ENCODE results near the gene PPFIA3. TPM values are rescaled to one million over a fixed set of nuclear protein-coding genes. Genes with fewer than 3 reads are reported as not detected.
A peak's percentile ranks its signal among the peaks of the same experiment; 100 is the strongest.
"Not testable (repeated sequence)": the region's sequence is repeated elsewhere in the genome, so short reads cannot be mapped to it uniquely, and the experiment has no call there.

The PPFIA3 gene
- total RNA-seq (27.3 and 30.4 TPM in 2 replicates), polyA plus RNA-seq (29.3 and 32.5 TPM in 2 replicates)

DNA sequence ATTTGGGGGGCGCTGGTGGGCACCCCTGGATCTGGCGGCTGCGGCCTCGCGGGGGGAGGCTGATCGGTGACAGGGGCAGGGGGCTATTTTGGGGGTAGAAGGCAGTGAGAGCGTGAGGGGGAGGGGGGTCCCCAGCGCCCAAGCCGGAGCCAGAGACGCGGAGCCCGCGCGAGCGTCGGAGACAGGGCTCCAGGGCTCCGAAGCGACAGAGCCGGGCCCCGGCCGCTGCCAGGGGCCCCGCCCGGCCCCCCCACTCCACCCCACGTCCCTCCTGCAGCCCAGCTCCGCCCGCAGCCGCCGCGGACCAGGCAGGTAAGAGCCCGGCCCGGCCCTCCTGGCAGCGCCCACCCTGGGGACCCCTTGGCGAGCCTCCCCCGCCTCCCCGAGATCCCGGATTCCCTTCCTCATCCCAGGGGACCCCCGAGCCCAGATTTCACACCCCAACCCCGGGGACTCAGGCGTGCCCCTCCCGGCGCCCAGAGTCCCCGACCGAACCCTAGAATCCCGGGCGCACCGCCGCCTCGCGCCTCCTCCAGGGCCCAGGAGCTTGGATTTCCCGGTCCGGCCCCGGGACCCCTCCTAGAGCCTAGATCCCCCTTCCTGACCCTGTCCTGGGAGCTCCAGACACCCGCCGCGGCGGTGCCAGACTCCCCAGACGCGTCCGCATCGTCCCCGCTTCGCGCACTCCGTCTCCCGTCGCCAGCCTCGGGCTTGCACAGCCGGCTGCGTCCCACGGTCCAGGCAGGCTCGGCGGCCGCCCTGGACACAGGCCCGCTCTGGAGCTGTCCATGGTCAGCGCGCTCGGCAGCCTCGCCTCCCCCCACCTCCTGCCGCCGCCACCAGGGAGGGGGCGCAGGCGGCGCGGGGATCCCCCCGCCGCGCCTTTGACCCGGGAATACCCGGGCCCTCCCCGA lies at the start of gene PPFIA3:
PPFIA3 (plus strand) TSS at position 134 of the 914 bp plus-strand sequence. CDS start 8,330 bp downstream, outside the sequence.
- peak; percentile 73 to 91 for DNase-seq (ENCODE audit: low read depth in 1 of 2, low spot score in 1 of 2)
- Histone ChIP-seq H3K27ac (peak within 1 kb of the TSS; percentile 94), H3K27me3 (peaks cover 15% of the 10 kb centered on the region), H3K4me3 (peak within 1 kb of the TSS; percentile 66), H3K36me3 (no peaks in the 10 kb centered on the region), H3K4me1 (ENCODE audit: low read depth) (peaks cover 11% of the 10 kb centered on the region), H3K9me3 (ENCODE audit: low read depth) (no peaks in the 10 kb centered on the region)
- TF ChIP-seq, protein P1, sequence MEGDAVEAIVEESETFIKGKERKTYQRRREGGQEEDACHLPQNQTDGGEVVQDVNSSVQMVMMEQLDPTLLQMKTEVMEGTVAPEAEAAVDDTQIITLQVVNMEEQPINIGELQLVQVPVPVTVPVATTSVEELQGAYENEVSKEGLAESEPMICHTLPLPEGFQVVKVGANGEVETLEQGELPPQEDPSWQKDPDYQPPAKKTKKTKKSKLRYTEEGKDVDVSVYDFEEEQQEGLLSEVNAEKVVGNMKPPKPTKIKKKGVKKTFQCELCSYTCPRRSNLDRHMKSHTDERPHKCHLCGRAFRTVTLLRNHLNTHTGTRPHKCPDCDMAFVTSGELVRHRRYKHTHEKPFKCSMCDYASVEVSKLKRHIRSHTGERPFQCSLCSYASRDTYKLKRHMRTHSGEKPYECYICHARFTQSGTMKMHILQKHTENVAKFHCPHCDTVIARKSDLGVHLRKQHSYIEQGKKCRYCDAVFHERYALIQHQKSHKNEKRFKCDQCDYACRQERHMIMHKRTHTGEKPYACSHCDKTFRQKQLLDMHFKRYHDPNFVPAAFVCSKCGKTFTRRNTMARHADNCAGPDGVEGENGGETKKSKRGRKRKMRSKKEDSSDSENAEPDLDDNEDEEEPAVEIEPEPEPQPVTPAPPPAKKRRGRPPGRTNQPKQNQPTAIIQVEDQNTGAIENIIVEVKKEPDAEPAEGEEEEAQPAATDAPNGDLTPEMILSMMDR (IDR thresholded peaks at IDR 0.05; ENCODE audit: low read depth, low read length): no peak

DNA sequence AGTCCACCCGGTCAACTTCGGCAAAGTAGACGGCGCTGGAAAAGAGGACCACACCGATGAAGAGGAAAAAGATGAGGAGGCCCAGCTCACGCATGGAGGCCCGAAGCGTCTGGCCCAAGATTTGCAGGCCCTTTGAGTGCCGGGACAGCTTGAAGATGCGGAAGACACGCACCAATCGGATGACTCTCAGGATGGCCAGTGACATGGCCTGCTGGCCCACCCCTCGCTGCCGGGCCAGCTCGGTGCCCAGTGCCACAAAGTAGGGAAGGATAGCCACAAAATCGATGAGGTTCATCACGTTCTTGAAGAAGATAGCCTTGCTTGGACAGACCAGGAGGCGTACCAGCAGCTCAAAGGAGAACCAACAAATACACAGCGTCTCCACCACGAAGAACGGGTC lies 48.9 kb upstream of the PPFIA3 start:
- H3K9me3 ChIP-seq (ENCODE audit: low read depth): no peaks in the 10 kb centered on the region

DNA sequence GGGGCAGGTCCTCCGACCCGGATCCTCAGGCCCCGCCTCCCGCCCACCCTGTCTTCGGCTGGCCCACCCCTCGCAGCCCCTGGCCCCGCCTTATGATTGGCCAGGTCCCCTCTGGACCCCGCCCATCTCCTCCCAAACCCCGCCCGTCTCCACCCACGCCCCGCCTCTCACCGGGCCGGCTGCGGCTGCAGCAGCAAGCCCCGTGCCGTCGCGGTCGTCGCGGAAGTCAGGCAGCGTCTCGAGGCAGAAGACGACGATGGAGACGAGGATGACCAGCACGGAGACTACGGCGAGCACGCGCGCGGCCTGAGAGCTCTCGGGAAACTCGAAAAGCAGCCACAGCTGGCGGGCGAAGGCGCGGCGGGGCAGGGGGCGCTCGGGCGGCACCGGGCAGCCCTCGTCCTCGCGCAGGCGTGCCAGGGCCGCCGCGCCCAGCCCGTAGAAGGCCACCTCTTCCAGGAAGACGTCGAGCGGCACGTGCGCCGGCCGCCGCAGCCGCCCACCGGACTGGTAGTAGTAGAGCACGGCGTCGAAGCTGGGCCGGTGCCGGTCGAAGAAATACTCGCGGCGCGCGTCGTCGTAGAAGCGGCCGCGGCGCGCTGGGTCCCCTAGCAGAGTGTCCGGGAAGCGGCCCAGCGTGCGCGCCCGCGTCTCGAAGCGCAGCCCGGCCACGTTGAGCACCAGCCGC lies 47.3 kb upstream of the PPFIA3 start:
- DNase-seq (ENCODE audit: low read depth in 1 of 2, low spot score in 1 of 2): peak in 1 of 2 donors; percentile 66
- peak overlapping the region; percentile 8 for H3K4me3 ChIP-seq

More for the DNA sequence above, 48.9 kb upstream of the PPFIA3 start:
- DNase-seq (ENCODE audit: low read depth in 1 of 2, low spot score in 1 of 2): no peak
- Histone ChIP-seq H3K36me3 (no peaks in the 10 kb centered on the region), H3K27me3 (no peaks in the 10 kb centered on the region), H3K27ac (no peak overlapping the region), H3K4me1 (ENCODE audit: low read depth) (peaks cover 32% of the 10 kb centered on the region), H3K4me3 (no peak overlapping the region)
- TF ChIP-seq, protein P1 (IDR thresholded peaks at IDR 0.05; ENCODE audit: low read depth, low read length): no peak

GRCh38 chr19:49073514-49074378 lies 45.6 kb upstream of the PPFIA3 start:
- Histone ChIP-seq H3K4me3 (no peak overlapping the region), H3K27ac (peak overlapping the region; percentile 67), H3K4me1 (ENCODE audit: low read depth) (peaks cover 8% of the 10 kb centered on the region), H3K36me3 (no peaks in the 10 kb centered on the region), H3K9me3 (ENCODE audit: low read depth) (no peaks in the 10 kb centered on the region), H3K27me3 (no peaks in the 10 kb centered on the region)
- TF ChIP-seq, protein P1 (IDR thresholded peaks at IDR 0.05; ENCODE audit: low read depth, low read length): peak; percentile 28
- peak in 1 of 2 donors; percentile 81 for DNase-seq (ENCODE audit: low read depth in 1 of 2, low spot score in 1 of 2)

More for the DNA sequence above, 47.3 kb upstream of the PPFIA3 start:
- Histone ChIP-seq H3K27ac (no peak overlapping the region), H3K36me3 (no peaks in the 10 kb centered on the region), H3K27me3 (no peaks in the 10 kb centered on the region), H3K9me3 (ENCODE audit: low read depth) (no peaks in the 10 kb centered on the region), H3K4me1 (ENCODE audit: low read depth) (peaks cover 16% of the 10 kb centered on the region)
- TF ChIP-seq, protein P1 (IDR thresholded peaks at IDR 0.05; ENCODE audit: low read depth, low read length): no peak

GRCh38 chr19:49074869-49075268 lies 44.5 kb upstream of the PPFIA3 start:
- not testable (repeated sequence) for H3K36me3 ChIP-seq; H3K4me3 ChIP-seq; H3K9me3 ChIP-seq (ENCODE audit: low read depth); H3K27me3 ChIP-seq; H3K4me1 ChIP-seq (ENCODE audit: low read depth); H3K27ac ChIP-seq
- DNase-seq (ENCODE audit: low read depth in 1 of 2, low spot score in 1 of 2): peak; percentile 67 to 75
- TF ChIP-seq, protein P1 (IDR thresholded peaks at IDR 0.05; ENCODE audit: low read depth, low read length): peak; percentile 62

Measured in cardiac muscle cell (in vitro differentiated cells and primary cell).